HG03039 (cell line): ENCODE data around the gene SIT1.

Experiments used
- ATAC-seq: cut with Tn5 transposase; IDR thresholded peaks from one replicate; pipeline ENCODE4 v1.9.1; 2021; ENCODE audit warnings: mild to moderate bottlenecking, moderate library complexity; ENCODE audit not compliant: unreplicated experiment

SIT1 gene, protein sequence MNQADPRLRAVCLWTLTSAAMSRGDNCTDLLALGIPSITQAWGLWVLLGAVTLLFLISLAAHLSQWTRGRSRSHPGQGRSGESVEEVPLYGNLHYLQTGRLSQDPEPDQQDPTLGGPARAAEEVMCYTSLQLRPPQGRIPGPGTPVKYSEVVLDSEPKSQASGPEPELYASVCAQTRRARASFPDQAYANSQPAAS

DNA sequence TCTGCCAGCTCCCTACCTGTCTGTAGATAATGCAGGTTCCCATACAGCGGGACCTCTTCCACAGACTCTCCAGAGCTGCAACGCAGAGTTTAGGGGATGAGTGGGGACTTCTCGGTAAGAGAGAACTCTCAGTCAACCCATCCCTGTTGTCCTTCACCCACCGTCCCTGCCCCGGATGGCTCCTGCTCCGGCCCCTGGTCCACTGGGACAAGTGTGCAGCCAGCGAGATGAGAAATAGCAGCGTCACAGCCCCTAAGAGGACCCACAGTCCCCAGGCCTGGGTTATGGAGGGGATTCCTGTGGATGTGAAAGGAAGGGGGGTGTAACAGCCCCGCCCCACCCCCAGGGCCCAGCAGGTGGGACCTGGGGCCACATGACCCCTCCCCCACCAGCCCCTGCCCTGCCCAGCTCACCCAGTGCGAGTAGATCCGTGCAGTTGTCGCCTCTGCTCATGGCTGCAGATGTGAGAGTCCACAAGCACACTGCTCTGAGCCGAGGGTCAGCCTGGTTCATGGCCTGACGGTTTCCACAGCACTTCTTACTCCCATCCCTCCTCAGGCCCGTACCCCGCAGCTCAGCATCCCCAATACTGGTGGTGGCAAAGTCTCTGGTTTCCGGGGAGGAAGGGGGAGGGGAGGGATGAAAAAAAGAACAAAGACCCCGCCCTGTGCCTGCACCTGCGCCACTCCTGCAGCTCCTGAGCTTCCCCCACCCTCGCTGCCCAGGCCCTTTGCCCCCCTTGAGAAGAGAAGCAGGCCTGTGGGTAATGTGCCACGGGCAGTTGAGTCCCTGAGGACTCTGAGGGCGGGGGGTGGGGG is at the start of gene SIT1:
TSS of gene SIT1 (minus strand) at position 591 of the 818 bp plus-strand sequence. CDS start at position 513, 78 bp downstream.
- no peak for ATAC-seq

DNA sequence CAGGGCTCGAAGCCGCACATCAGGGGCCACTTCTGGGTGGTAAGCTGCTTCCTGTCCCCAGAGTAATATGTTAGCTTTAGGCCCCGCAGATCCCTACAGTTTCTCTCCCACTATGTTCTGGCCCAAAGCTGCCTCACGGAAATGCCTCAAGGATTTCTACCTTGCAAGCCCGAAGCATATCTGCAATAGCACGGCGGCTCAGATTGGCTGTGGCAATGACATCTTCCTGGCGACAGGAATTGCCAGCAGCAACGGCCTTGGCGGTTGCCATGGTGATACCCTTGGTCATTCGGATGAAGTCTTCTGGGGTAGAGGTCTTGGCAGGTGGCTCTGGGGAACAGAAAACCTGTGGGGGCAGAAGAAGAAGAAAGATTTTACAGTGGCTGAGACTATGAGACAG is 49.3 kb upstream of the SIT1 start:
- ATAC-seq: no peak

DNA sequence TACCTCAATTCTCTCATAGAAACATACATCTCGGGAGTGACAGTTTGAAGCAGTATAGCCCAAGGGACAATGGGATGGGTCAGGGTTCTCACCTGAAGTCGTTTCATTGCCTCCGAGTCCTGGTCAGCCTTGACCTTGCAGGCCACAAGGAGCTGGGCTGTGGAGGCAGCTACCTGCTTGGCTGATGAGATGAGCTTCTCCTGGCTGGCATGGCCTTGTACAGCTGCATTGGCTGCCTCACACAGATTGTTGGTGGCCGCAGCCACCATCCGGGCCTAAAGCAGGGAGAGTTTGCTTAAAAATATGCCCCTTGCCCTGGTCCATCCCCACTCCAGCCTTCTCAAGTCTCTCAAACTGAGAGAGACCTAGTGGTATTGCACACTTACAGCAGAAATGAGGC is 47.5 kb upstream of the SIT1 start:
- ATAC-seq: no peak

DNA sequence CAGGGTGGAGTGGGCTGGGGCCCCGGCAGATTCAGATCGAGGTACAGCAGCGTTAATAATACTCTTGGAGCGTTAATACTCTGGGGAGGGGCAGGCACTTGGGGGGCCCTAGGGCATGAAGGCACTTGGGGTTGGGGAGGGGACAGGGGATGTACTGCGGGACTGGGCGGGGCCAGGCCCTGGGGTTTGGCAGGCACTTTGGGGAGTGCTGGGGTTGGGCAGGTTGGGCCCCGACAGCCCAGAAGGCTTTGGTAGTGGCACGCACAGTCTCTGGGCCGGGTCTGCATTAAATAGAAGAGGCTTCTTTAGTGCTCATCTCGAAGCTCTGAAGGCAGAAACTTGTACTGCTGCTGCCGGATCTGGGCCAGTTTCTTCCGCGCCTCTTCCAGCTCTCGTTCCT is 46.8 kb upstream of the SIT1 start:
- ATAC-seq: no peak

DNA sequence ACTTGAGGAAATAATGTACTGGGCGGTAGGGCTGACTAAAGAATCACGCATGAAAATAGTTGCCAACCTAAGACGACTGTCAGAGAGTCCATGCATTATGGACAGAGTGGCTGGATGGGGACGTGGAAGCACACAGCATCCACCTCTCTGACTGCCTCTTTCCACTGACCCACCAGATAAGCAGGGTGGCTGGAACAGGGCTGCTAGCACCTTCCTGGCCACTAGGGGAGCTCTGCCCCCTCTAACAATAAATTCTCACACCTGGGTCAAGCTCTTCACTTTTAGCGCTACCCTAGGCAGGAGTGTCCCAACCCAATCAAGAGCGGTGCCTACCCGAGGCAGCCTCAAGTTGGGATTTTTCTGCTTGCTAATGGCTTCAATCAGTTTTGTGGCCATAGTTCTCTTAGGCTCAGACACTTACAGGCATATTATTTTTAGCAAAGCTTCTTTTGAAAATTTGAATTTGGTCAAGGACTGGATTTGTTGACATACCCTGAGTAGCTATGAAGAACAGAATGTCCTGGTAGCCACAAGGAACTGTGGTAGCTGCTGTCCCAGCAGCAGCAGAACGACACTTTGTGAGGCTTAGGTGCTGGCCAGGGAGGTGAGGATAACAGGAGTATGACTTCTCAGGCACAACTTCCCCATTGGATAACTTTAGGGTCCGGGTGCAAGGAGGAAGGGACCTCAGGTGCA is 45.9 kb upstream of the SIT1 start:
- ATAC-seq: peak; percentile 56

DNA sequence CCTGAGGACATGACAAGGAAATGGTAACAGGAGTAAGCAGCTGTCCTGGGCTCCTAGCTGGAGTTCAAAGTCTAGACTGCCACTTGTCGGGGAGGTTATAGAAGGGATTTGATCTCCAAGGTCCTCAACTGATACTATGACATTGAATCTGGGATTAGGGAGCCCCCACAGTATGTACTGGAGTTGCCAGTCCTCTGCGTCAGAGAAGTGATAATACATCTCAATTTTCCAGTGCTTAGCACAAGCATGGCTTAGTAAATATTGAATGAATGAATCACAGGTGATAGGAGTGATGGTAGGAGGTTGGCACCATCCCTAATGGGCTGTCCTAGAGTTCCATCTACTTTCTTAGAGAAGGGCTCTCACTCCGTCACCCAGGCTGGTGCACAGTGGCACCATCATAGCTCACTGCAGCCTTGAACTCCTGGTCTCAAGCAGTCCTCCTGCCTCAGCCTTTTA is 45.2 kb upstream of the SIT1 start:
- no peak for ATAC-seq

DNA sequence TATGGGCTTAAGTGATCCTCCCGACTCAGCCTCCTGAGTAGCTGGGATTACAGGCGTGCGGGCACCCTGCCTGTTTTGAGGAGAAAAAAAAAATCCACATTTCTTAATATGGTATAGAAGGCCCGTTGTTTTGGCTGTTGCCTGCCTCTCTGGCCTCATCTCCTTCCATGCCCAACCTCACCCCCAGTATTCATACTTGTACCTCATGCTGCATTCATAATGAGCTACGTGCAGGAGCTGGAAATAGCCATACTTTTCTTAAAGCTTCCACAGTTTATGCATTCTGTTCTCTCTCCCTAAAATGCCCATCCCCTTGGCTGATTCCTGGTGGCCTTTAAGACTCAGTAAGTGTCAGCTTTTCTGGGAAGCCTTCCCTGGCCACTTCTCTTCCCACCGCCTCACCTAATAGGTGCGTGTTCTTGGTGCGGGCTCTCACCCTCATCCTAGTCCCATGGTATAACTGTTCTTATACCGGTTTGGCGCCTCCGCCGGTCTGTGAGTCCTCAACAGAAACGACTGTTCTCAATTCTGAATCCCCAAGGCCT is 41.1 kb upstream of the SIT1 start:
- ATAC-seq: no peak

DNA sequence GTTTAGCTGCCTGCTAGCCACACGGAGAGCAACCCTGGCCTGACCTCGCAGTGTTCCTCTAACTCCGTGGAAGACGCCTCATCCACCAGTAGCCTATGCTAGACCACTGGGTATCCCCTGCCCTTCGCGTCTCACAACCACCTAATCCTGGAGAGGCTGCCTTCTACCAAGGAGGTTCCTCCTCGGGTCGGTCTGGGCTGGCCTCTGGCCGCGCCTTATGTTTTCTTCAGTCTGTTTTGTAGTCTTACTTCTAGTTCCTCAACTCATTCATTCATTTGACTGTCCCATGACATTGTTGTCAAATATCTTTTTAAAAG is 40.6 kb upstream of the SIT1 start:
- no peak for ATAC-seq

DNA sequence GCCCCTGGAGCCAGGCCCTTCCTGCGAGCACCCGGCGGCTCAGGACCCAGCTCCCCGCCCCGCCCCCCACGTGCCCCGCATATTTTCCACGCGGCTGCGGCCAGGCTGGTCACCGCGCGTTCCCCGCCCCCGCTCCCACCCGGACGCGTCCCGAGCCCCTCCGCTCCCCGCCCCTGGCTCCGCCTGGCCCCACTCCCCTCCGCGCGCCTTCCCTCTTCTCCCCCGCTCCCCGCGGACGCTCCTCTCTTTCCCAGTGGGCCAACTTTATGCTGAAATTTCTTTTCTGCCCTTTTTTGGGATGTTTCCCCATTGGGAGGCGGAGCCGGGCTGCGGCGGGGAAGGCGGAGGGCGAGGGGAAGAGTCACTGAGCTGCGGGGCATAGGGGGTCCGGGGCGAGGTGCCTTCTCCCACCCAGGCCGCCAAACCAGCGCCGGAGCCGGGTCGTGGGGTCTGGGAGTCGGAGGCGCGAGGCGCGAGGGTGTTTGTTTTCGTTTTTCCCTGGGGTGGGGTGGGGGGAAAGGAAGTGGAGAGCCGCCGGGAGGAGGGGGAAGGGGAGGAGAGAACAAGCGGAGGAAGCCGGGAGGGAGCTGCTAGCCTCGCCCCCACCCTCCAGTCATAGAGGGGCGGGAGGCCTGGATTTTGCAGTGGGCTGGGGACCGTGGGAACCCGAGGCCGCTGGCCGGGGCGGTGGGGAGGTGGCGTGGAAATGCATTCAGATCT is 40.0 kb upstream of the SIT1 start:
- no peak for ATAC-seq

DNA sequence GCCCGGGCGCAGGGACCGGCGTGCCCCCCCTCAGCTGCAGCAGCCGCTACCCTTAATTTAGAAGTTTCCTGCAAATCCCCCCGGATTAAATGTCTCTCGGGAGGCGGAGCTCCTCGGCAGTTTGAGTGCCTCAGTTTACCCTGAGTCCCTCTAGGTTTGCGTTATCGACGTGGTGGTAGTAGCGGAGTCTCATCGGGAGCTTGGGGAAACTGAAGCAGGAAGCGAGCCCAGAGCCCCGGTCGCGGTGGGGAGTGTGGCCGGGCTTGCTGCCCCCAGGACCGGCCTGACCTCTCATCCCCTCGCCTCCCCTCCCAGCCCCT is 39.5 kb upstream of the SIT1 start:
- ATAC-seq: no peak

DNA sequence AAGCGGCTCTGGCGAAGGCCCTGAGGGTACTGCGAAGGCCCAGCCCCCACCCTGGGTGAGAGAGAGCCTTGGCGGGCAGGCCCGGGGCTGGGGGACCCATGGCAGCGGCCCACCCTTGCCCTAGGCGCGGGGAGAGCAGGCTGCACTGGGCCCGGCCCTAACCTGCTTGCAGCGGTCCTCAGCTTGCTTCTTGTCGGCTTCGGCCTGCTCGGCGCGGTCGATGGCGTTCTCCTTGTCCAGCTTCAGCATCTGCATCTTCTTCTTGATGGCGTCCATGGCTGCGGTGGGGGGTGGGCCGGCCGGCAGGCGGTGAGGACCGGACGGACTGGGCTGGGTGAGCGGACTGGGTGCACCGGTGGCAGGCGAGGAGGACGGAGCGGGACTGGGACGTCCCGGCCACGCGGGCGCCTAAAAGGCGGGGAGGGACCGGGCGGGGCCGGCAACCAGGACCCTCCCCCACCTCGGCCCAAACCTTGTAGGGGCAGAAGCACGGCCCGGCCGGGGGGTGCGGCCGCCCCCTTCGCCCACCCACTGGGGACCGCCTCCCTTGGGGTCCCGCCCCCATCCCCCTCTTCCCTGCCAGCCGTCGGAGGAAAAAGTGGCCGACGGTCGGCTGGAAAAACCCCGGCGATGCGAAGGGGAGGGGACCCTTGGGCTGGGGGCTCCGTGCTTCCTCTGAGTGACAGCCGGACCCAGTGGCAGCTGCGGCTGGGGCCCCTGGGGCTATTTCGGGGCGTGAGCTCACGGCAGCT is 39.0 kb upstream of the SIT1 start, which contains the start of gene TPM2:
TSS of gene TPM2 (minus strand) at position 384 of the 752 bp plus-strand sequence. CDS start at position 276, 108 bp downstream.
- ATAC-seq: no peak

DNA sequence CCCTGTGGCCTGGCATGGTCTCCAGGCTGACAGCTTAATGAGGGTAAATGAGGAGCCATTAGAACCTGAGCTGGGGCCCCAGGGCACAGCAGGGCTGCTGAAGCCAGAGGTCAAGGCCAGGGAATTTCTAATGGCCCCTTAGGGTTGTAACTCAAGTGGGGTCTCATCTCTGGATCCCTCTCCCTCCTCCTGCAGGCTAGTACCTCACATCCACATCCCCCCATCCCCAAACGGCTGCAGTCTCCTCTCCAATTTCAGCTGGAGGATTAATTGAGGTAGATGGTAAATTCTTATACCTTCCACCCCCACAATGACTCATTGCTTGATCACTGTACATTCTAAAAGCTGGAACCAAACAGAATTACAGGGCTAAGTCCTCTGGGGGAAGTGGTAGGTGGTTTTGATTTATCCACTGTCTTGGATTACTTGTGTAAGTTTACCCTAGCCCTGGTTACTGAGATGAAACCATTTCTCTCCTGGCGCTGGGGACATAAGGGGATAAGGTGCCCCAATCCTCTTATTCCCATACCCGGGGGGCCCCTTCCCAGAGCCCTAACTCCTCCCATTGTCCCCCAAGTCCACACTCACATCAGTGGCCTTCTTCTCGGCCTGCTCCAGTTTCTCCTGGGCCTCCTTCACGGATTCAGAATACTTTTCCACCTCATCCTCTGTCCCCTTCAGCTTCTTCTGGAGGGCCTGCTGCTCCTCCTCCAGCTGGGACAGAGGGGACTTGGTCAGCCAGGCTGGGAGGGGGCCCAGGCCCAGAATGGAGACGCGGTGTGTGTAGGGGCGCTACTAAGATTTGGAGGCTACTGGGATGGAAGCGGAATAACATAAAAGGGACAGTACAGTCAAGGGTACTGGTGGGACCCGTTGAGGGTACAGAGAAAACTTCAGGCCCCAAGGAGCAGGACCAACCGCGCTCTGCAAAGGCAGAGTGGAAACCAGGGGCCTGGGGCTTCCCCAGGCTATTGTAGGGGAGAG is 38.1 kb upstream of the SIT1 start:
- ATAC-seq: no peak

DNA sequence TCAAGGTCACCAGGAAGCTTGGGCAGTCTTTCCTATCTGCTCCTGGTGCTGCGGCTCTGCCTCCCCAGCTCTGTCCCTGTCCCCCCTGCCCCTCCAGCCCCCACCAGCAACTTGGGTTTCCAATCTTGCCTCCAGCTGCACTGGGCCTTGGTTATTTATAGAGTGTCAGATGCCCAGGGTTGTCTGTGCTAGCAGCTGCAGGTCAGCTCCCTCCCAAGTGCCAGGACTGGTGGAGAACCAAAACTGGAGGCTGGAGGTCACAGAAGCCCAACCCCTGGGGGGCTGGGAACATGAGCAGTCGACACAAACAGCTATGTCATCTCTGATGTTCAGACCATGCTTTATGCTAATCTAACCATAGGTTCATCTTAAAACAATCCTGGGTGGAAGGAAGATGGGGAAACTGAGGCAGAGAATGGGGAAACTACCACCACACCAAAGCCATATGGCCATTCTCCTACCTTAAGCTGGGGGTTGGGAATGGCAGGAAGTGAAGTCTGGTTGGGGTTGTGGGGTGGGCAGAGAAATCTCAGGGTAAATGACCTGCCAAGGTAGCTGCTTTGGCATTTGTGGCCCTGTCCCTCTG is 37.3 kb upstream of the SIT1 start:
- ATAC-seq: no peak

DNA sequence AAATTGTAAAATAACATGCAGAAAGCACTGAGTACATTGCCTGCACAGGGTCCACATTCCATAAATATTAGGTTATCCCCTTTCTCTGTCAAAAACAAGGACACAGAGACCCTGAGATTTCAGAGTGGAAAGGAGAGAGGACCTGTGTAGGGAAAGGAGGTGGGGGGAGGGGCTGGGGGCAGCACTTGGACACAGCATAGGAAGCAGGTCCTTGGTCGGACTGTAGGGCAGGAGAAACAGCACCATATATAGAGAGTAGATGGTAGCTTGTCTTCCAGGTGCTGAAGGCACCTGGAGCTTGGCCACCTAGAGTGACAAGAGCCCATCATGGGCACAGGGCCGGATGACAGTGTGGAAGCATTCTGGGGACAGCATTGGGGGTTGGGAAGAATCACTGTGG is 36.6 kb upstream of the SIT1 start:
- no peak for ATAC-seq

DNA sequence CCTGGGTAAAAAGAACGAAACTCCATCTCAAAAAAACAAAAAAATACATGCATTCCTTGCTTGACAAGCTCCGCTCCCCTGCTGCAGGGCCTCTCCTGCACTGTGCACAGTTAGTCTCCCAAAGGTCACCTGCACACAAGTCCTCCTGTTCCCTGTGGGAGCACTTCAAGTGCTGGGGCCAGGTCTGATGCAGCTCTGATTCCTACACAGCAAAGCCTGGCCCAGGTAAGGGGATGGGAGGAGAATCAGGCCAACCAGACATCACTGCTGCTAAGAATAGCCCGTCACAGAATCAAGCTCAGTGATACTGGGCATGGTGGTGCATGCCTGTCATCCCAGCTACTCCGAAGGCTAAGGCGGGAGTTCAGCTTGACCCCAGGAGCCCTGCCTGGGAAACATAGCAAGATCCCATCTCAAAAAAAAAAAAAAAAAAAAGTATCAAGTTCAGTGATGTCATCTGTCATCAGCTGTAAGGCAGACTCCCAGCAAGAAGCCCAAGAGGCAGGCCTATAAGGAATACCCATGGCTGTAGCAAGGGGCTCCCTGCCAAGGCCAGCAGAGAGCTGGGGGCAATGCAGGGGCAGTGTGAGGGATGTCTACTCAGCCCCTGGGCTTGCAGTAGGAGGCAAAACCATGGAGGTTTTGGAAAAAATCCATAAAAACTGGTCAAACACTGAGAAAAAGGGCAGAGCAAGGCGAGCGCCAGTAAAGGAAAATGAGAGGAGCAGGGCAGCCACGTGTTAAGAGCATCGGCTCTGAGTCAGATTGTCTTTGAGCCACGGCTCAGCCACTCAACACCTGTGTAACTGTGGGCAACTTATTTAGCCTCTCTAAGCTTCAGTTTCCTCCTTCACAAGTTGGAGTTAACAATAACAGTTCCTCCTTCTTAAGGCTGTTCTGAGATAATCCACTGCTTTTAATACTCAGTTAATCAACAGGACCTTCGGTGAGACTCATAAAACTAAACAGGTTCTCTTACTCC is 35.8 kb upstream of the SIT1 start:
- ATAC-seq: no peak

DNA sequence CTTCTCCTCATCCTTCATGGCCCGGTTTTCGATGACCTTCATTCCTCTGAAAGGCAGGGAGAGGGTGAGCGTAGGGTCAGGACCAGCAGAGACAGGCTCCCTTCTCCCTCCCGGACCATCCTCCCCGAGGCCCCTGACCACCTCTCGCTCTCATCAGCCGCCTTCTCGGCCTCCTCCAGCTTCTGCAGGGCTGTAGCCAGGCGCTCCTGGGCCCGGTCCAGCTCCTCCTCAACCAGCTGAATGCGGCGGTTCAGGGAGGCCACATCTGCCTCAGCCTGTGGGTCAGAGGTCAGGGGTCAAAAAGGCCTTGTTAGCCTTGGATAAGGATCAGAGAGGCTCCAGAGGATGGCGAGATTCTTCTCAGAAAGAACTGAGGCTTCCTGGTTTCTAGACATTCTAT is 34.8 kb upstream of the SIT1 start:
- ATAC-seq: no peak

DNA sequence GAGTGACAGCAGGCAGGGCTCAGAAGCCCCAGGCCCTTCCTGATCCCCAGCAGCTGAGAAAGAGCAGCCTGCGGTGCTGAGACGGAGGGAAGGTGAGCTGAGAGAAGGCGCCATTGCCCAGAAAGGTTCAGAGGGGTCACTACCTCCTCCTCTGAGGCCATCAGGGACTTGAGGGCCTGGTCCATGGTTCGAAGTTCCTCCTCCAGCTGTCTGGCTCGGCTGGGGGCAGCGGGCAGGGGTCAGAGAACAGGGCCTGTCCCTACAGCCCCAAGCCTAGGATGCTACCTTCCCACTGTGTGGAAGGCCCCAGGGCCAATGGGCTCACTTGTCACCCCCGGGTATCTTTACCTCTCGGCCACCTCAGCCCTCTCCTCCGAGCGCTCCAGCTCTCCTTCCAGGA is 34.2 kb upstream of the SIT1 start:
- ATAC-seq: no peak

DNA sequence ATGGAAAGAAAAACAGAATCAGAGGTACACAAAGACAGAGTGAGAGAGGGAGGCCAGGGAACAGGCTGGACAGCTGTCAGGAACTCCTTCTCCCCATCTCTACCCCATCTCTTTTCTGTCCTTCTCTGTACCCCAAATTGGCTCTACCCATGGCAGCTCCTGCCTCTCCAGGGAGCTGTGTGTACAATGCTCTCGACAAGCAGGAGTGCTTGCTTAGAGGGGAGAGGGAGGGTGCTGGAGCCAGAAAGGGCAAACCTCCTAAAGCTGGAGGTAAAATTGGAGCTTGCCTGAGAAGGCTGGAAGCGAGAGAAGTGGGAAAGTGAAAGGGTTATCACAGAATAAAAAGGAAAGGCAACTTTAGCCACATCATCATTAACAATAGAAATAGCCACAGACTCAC is 32.6 kb upstream of the SIT1 start:
- no peak for ATAC-seq
